MM.1S (cell line): ENCODE data around the gene ZBTB49.

ENCODE experiments used
- CTCF ChIP-seq: fragments of 300-600 bp; sonication (generic); IDR thresholded peaks from 2 replicates; pipeline ENCODE4 v1.5.1; 2016; ENCODE audit warnings: antibody characterized with exemption, low read length, mixed read lengths
- EZH2phosphoT487 ChIP-seq: fragments of 300-600 bp; sonication (generic); IDR thresholded peaks from 2 replicates; pipeline ENCODE4 v1.6.1; 2018; ENCODE audit warnings: antibody characterized with exemption, low read length

GRCh38 chr4:4368809-4369580 is 78.9 kb downstream of the ZBTB49 start:
- TF ChIP-seq CTCF (no peak), EZH2phosphoT487 (no peak)
